HepG2 (cell line): ENCODE results near the gene ANAPC5. TPM values are rescaled to one million over a fixed set of nuclear protein-coding genes. Genes with fewer than 3 reads are reported as not detected.
A peak's percentile ranks its signal among the peaks of the same experiment; 100 is the strongest.

Source experiments
- ATAC-seq: fragments of 200-7000 bp; cut with Tn5 transposase; 3 replicates; pipeline ENCODE4 v1.9.1; 2020; ENCODE audit warnings: mild to moderate bottlenecking, moderate library complexity
- BruUV-seq: library from RNA; stranded (reverse); fragments of 400-500 nt; replicated peaks from 2 replicates; lab custom pipeline; 2021; lab: Mats Ljungman, UMichigan
- CTCF ChIA-PET: fragments of 300-600 bp; formaldehyde crosslinking; extraction: SDS; loops from one replicate; lab custom pipeline; 2021; ENCODE audit warnings: low total read pairs, inconsistent platforms, low intra/inter-chr PET ratio; lab: Yijun Ruan, JAX
- POLR2A ChIA-PET: fragments of 350-600 bp; sonication (Branson Sonifier 250); formaldehyde crosslinking; loops from one replicate; lab custom pipeline; 2020; ENCODE audit warnings: antibody characterized with exemption, inconsistent platforms; lab: Yijun Ruan, JAX
- DNase-seq: peaks from one replicate; pipeline ENCODE4 v3.0.0-alpha.2; 2015; ENCODE audit warnings: low spot score
- FAIRE-seq: peaks from 3 replicates; lab custom pipeline; 2011; peaks lifted over from hg19 to GRCh38; lab: Jason Lieb, UNC
- H2AFZ ChIP-seq: one replicate; pipeline ENCODE4 v1.6.1; 2011; ENCODE audit warnings: low read length, inconsistent platforms
- H3K27ac ChIP-seq: fragments of 300-600 bp; 3 replicates; pipeline ENCODE4 v1.8.0; 2011; ENCODE audit warnings: mixed run types, mild to moderate bottlenecking, mixed read lengths, low read length, inconsistent platforms; ENCODE audit not compliant: insufficient read depth; ENCODE audit errors: extremely low read length
- H3K27me3 ChIP-seq, 2 experiments: fragments of 200-600 bp in 1 of 2; 2 replicates in 1 of 2; 3 replicates in 1 of 2; pipeline versions ENCODE4 v1.6.0 to v1.8.0; 2011; ENCODE audit warnings: low read length in 2 of 2, mild to moderate bottlenecking in 2 of 2, moderate library complexity in 2 of 2, inconsistent platforms in 1 of 2; ENCODE audit not compliant: insufficient read depth in 2 of 2, control insufficient read depth in 1 of 2
- H3K36me3 ChIP-seq, 2 experiments: fragments of 200-600 bp in 1 of 2; replicated peaks in 1 of 2; 2 replicates in 1 of 2; 3 replicates in 1 of 2; pipeline versions ENCODE4 v1.5.1 to v1.8.0; 2011; ENCODE audit warnings: low read length in 2 of 2, inconsistent platforms in 1 of 2; ENCODE audit not compliant: insufficient read depth in 2 of 2, control insufficient read depth in 1 of 2
- H3K4me1 ChIP-seq: 2 replicates; pipeline ENCODE4 v1.5.1; 2012; ENCODE audit warnings: low read length, inconsistent platforms; ENCODE audit not compliant: insufficient read depth
- H3K4me2 ChIP-seq: 2 replicates; pipeline ENCODE4 v1.6.0; 2011; ENCODE audit warnings: low read depth, low read length, inconsistent platforms
- H3K4me3 ChIP-seq, 3 experiments: fragments of 200-600 bp in 1 of 3; sonication (generic), shearing (Covaris generic) in 1 of 3; replicated peaks in 1 of 3; 2 replicates each; pipeline ENCODE4 v1.5.1; 2011 to 2016; ENCODE audit warnings: low read length in 3 of 3, inconsistent platforms in 2 of 3, low read depth in 2 of 3, mild to moderate bottlenecking in 2 of 3, control low read depth in 1 of 3, mixed read lengths in 1 of 3; ENCODE audit not compliant: insufficient read depth in 1 of 3
- H3K79me2 ChIP-seq: one replicate; pipeline ENCODE4 v1.6.1; 2011; ENCODE audit warnings: low read length, inconsistent platforms; ENCODE audit not compliant: insufficient read depth
- H3K9ac ChIP-seq: 2 replicates; pipeline ENCODE4 v1.6.0; 2011; ENCODE audit warnings: mild to moderate bottlenecking, low read depth, low read length, inconsistent platforms; ENCODE audit not compliant: insufficient read depth
- H3K9me3 ChIP-seq: 2 replicates; pipeline ENCODE4 v1.5.1; 2012; ENCODE audit warnings: mild to moderate bottlenecking, low read length
- H4K20me1 ChIP-seq: 2 replicates; pipeline ENCODE4 v1.6.0; 2011; ENCODE audit warnings: inconsistent platforms, mild to moderate bottlenecking, low read length, moderate library complexity; ENCODE audit not compliant: insufficient read depth
- FOXK2 ChIP-seq: fragments of 450-650 bp; IDR thresholded peaks from 2 replicates; pipeline ENCODE4 v1.6.1; 2016
- NONO ChIP-seq, 2 experiments: fragments of 450-650 bp in 1 of 2; sonication (generic) in 1 of 2; formaldehyde crosslinking in 1 of 2; IDR thresholded peaks in 1 of 2; conservative IDR thresholded peaks in 1 of 2; 2 replicates each; pipeline versions ENCODE4 v1.6.1 to v1.8.0; 2017 to 2022; ENCODE audit warnings: mild to moderate bottlenecking in 1 of 2, missing genetic modification reagents in 1 of 2, moderate library complexity in 1 of 2
- POLR2AphosphoS2 ChIP-seq: IDR thresholded peaks from 2 replicates; pipeline ENCODE4 v1.6.1; 2011; ENCODE audit warnings: low read depth, low read length, improper control_type of control experiment
- SAFB2 ChIP-seq: sonication (generic); formaldehyde crosslinking; IDR thresholded peaks from 2 replicates; pipeline ENCODE4 v1.5.1; 2020; ENCODE audit warnings: missing genetic modification reagents, low read depth, mild to moderate bottlenecking, borderline replicate concordance
- SIX1 ChIP-seq: sonication (generic); formaldehyde crosslinking; IDR thresholded peaks from 2 replicates; pipeline ENCODE4 v1.4.0; 2020; ENCODE audit warnings: missing genetic modification reagents, borderline replicate concordance
- SRSF9 ChIP-seq: fragments of 200-400 bp; formaldehyde crosslinking; IDR thresholded peaks from 2 replicates; pipeline ENCODE4 v1.6.1; 2018; ENCODE audit warnings: borderline replicate concordance, mild to moderate bottlenecking, low read depth, low read length; ENCODE audit not compliant: insufficient read depth, poor library complexity, severe bottlenecking
- TOE1 ChIP-seq: sonication (generic); formaldehyde crosslinking; IDR thresholded peaks from 2 replicates; pipeline ENCODE4 v1.4.0; 2020; ENCODE audit warnings: mild to moderate bottlenecking, missing genetic modification reagents
- ZBTB38 ChIP-seq: sonication (generic); formaldehyde crosslinking; IDR thresholded peaks from 2 replicates; pipeline ENCODE4 v1.5.1; 2020; ENCODE audit warnings: mild to moderate bottlenecking, missing genetic modification reagents
- ZNF451 ChIP-seq: sonication (generic); formaldehyde crosslinking; IDR thresholded peaks from 2 replicates; pipeline ENCODE4 v1.5.0; 2020; ENCODE audit warnings: mild to moderate bottlenecking, missing genetic modification reagents
- ZNF501 ChIP-seq: sonication (generic); formaldehyde crosslinking; IDR thresholded peaks from 2 replicates; pipeline ENCODE4 v1.5.1; 2020; ENCODE audit warnings: mild to moderate bottlenecking, moderate library complexity, missing genetic modification reagents
- ZNF75D ChIP-seq: sonication (generic); formaldehyde crosslinking; IDR thresholded peaks from 2 replicates; pipeline ENCODE4 v1.8.1; 2023; ENCODE audit warnings: missing genetic modification reagents, mild to moderate bottlenecking, borderline replicate concordance
- ZNF773 ChIP-seq: sonication (generic); formaldehyde crosslinking; IDR thresholded peaks from 2 replicates; pipeline ENCODE4 v1.4.0; 2020; ENCODE audit warnings: missing genetic modification reagents, borderline replicate concordance
- WGBS: methylation state at CpG from one replicate; pipeline ENCODE4 v1.1.6; 2017; ENCODE audit warnings: low lambda C conversion rate; 5-methylcytosine and 5-hydroxymethylcytosine counted together
- in situ Hi-C: cut with HindIII; loops from 2 replicates; pipeline ENCODE4 v1.10.0; 2017; ENCODE audit warnings: low pct_unique_long_range_greater_than_20kb; ENCODE audit not compliant: extremely low pct_ligation_motif_present
- intact Hi-C: fragments of 100-400 bp; cut with micrococcal nuclease; formaldehyde crosslinking; loops from one replicate; pipeline ENCODE4 v1.10.0; 2022; ENCODE audit not compliant: unreplicated experiment
- polyA plus RNA-seq, 8 experiments: library from polyadenylated mRNA; depleted of rRNA in 3 of 8; stranded (reverse) in 7 of 8; unstranded in 1 of 8; fragments of >200 nt; fragmentation: Illumina TruSeq in 4 of 8; extraction: Trizol in 4 of 8; gene quantifications; 2 replicates each; pipeline versions ENCODE4 v1.2.1 to v1.2.3, GENCODE V29; 2011 to 2016; ENCODE audit warnings: low read depth in 4 of 8, missing spikeins in 1 of 8, mixed read lengths in 1 of 8; ENCODE audit not compliant: insufficient read depth in 1 of 8
- total RNA-seq, 5 experiments: library from RNA; depleted of rRNA; stranded (reverse); fragments of >200 nt; fragmentation: Illumina TruSeq; extraction: Trizol; gene quantifications; 2 replicates each; pipeline ENCODE4 v1.2.3, GENCODE V29; 2016; ENCODE audit warnings: low read depth in 1 of 5
- TF ChIP-seq, protein P1 (sequence below): IDR thresholded peaks from 2 replicates; pipeline ENCODE4 v1.6.1; 2018; ENCODE audit warnings: missing genetic modification reagents
- TF ChIP-seq, protein P2 (sequence below): sonication (generic); formaldehyde crosslinking; conservative IDR thresholded peaks from 2 replicates; pipeline ENCODE4 v1.4.0; 2020; ENCODE audit warnings: missing genetic modification reagents
- TF ChIP-seq, protein P3 (sequence below): sonication (generic); formaldehyde crosslinking; IDR thresholded peaks from 2 replicates; pipeline ENCODE4 v1.8.1; 2022; ENCODE audit warnings: low read depth, mild to moderate bottlenecking, missing genetic modification reagents

The ANAPC5 gene
- total and polyA plus RNA-seq, 2 of the 13 experiments (the other 11 are each of a cell fraction or from before 2014, with no cell fraction given), result 146 to 161 TPM

DNA sequence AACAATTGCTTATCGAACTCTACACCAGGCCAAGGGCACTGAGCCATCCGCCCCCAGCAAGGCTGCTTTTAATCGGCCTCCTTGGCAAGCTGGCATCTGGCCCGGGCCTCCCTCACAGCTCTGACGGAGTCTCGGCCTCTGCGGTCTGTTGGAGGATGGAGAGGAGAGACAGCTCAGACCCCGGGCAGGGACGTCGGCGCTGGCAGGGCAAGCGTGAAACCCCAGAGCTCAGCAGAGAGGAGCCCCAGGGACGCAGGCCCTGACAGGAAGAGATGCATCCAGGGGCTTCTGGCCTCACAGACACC lies 73.2 kb downstream of the ANAPC5 start (continued):
- TF ChIP-seq, protein P1, sequence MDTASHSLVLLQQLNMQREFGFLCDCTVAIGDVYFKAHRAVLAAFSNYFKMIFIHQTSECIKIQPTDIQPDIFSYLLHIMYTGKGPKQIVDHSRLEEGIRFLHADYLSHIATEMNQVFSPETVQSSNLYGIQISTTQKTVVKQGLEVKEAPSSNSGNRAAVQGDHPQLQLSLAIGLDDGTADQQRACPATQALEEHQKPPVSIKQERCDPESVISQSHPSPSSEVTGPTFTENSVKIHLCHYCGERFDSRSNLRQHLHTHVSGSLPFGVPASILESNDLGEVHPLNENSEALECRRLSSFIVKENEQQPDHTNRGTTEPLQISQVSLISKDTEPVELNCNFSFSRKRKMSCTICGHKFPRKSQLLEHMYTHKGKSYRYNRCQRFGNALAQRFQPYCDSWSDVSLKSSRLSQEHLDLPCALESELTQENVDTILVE (CRISPR knock-in tag), result no peak

DNA sequence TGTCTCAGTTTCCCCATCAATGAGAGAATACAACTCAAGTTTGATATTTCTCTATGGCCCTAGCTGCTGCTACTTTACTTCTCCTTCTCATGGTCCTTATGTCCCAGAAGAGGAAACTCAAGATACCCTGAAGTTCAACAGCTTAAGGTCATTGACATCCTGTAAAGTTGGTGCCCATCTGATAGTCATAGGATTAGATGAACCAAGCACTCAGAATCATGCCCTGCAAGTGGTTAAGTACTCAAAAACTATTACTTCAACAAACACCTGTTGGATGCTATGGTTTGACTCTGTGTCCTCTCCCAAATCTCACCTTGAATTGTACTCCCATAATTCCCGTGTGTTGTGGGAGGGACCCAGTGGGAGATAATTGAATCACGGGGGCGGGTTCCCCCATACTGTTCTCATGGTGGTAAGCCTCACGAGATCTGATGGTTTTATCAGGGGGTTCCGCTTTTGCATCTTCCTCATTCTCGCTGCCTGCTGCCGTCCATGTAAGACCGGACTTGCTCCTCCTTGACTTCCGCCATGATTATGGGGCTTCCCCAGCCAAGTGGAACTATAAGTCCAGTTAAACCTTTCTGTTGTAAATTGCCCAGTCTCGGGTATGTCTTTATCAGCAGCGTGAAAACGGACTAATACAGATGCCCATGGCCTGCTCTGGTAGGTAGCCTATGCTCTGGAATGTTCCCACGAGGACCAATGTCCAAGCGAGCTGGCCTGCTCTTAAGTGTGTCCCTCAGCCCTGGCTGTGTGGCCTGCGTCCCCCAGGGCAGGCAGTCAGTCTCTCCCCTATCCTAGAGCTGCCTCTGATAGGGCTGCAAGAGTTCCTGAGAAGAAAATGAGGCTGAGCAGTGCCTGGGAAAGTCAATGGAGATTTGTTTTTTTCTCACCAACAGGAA lies 73.8 kb downstream of the ANAPC5 start:
- Histone ChIP-seq H4K20me1 (no peaks in the 10 kb centered on the region), H3K79me2 (peaks cover 4% of the 10 kb centered on the region), H3K36me3 (peaks cover 6 to 11% of the 10 kb centered on the region in 2 experiments; a peak in 3 of 5 replicates), H3K27me3 (no peaks in the 10 kb centered on the region), H3K9ac (no peak overlapping the region), H3K4me3 (no peak overlapping the region), H3K9me3 (no peaks in the 10 kb centered on the region), H3K4me2 (no peak overlapping the region), H3K27ac (no peak overlapping the region), H2AFZ (no peak overlapping the region), H3K4me1 (no peaks in the 10 kb centered on the region)
- FAIRE-seq (no peak), ATAC-seq (peak; percentile 24; the same call in 2 of the 3 replicates), DNase-seq (no peak)
- WGBS, result 94% methylated on average over 15 of the region's 15 CpGs
- intact Hi-C loops, result no loop called here
- ChIA-PET CTCF (no interaction called here), POLR2A (no interaction called here)
- in situ Hi-C loops, result no loop called here
- no TSS peak for BruUV-seq
- TF ChIP-seq ZNF501 (CRISPR knock-in tag) (no peak), ZNF773 (no peak), ZBTB38 (CRISPR knock-in tag) (no peak), POLR2AphosphoS2 (no peak), SRSF9 (no peak), SAFB2 (CRISPR knock-in tag) (no peak), SIX1 (CRISPR knock-in tag) (no peak), ZNF75D (CRISPR knock-in tag) (no peak), FOXK2 (no peak), TOE1 (CRISPR knock-in tag) (no peak), NONO (IDR thresholded peaks at IDR 0.05) (no peak), NONO (CRISPR knock-in tag; conservative IDR thresholded peaks at IDR 0.05) (no peak), ZNF451 (CRISPR knock-in tag) (no peak)
- TF ChIP-seq, protein P2, sequence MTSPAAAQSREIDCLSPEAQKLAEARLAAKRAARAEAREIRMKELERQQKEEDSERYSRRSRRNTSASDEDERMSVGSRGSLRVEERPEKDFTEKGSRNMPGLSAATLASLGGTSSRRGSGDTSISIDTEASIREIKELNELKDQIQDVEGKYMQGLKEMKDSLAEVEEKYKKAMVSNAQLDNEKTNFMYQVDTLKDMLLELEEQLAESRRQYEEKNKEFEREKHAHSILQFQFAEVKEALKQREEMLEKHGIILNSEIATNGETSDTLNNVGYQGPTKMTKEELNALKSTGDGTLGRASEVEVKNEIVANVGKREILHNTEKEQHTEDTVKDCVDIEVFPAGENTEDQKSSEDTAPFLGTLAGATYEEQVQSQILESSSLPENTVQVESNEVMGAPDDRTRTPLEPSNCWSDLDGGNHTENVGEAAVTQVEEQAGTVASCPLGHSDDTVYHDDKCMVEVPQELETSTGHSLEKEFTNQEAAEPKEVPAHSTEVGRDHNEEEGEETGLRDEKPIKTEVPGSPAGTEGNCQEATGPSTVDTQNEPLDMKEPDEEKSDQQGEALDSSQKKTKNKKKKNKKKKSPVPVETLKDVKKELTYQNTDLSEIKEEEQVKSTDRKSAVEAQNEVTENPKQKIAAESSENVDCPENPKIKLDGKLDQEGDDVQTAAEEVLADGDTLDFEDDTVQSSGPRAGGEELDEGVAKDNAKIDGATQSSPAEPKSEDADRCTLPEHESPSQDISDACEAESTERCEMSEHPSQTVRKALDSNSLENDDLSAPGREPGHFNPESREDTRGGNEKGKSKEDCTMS, result no peak
- TF ChIP-seq, protein P3, sequence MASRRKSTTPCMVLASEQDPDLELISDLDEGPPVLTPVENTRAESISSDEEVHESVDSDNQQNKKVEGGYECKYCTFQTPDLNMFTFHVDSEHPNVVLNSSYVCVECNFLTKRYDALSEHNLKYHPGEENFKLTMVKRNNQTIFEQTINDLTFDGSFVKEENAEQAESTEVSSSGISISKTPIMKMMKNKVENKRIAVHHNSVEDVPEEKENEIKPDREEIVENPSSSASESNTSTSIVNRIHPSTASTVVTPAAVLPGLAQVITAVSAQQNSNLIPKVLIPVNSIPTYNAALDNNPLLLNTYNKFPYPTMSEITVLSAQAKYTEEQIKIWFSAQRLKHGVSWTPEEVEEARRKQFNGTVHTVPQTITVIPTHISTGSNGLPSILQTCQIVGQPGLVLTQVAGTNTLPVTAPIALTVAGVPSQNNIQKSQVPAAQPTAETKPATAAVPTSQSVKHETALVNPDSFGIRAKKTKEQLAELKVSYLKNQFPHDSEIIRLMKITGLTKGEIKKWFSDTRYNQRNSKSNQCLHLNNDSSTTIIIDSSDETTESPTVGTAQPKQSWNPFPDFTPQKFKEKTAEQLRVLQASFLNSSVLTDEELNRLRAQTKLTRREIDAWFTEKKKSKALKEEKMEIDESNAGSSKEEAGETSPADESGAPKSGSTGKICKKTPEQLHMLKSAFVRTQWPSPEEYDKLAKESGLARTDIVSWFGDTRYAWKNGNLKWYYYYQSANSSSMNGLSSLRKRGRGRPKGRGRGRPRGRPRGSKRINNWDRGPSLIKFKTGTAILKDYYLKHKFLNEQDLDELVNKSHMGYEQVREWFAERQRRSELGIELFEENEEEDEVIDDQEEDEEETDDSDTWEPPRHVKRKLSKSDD (CRISPR knock-in tag), result no peak
